ENCODE data around the gene APPL1. TPM values are rescaled to one million over a fixed set of nuclear protein-coding genes. Genes with fewer than 3 reads are reported as not detected.

The APPL1 gene
- total RNA-seq, 1 experiment from 2014 or later, result 34.6 TPM

GRCh38 chr3:57261119-57261518, 33.6 kb downstream of the APPL1 start:
- Histone ChIP-seq H3K4me3 (ENCODE audit: low read length) (no peak overlapping the region), H3K27me3 (ENCODE audit: low read length) (no peaks in the 10 kb centered on the region), H3F3A (ENCODE audit: low read length, unreplicated experiment) (no peaks in the 10 kb centered on the region), H4K20me1 (ENCODE audit: low read length) (no peaks in the 10 kb centered on the region), H3K9me3 (ENCODE audit: low read length) (no peaks in the 10 kb centered on the region), H3K9ac (ENCODE audit: low read length) (no peak overlapping the region), H3K4me1 (ENCODE audit: insufficient read depth, low read length) (peaks cover 3% of the 10 kb centered on the region; the same call in 1 of the 2 replicates), H3K79me2 (ENCODE audit: low read length) (no peaks in the 10 kb centered on the region), H2AFZ (ENCODE audit: low read length) (no peak overlapping the region), H3K4me2 (ENCODE audit: low read length) (no peak overlapping the region), H3K36me3 (ENCODE audit: low read depth, low read length) (peaks cover 52% of the 10 kb centered on the region), H3K27ac (ENCODE audit: low read length) (no peak overlapping the region), H3K9me2 (replicated peaks; ENCODE audit: low read length) (no peaks in the 10 kb centered on the region)
- BruUV-seq (replicated peaks), result no TSS peak
- CTCF ChIA-PET, result no interaction called here
- no peak for ATAC-seq
- intact Hi-C loops (cut with micrococcal nuclease), result no loop called here
- no peak for DNase-seq
- no peak for TF ChIP-seq EZH2phosphoT487 (IDR thresholded peaks at IDR 0.05; ENCODE audit: borderline replicate concordance, low read length)
- no peak for TF ChIP-seq EZH2 (IDR thresholded peaks at IDR 0.05; ENCODE audit: low read length, unreplicated experiment)
- TF ChIP-seq CTCF (conservative IDR thresholded peaks at IDR 0.05; ENCODE audit: low read depth, low read length), result no peak
- POLR2A ChIA-PET (ENCODE audit: unreplicated experiment), result no interaction called here

GRCh38 chr3:57261929-57262328, 34.4 kb downstream of the APPL1 start:
- ChIA-PET CTCF (no interaction called here), POLR2A (ENCODE audit: unreplicated experiment) (no interaction called here)
- Histone ChIP-seq H3K9ac (ENCODE audit: low read length) (no peak overlapping the region), H3K4me3 (ENCODE audit: low read length) (no peak overlapping the region), H3K9me3 (ENCODE audit: low read length) (no peaks in the 10 kb centered on the region), H3K79me2 (ENCODE audit: low read length) (no peaks in the 10 kb centered on the region), H3K4me1 (ENCODE audit: insufficient read depth, low read length) (peaks cover 3% of the 10 kb centered on the region; the same call in 1 of the 2 replicates), H3K27me3 (ENCODE audit: low read length) (no peaks in the 10 kb centered on the region), H4K20me1 (ENCODE audit: low read length) (no peaks in the 10 kb centered on the region), H3K4me2 (ENCODE audit: low read length) (no peak overlapping the region), H3F3A (ENCODE audit: low read length, unreplicated experiment) (no peaks in the 10 kb centered on the region), H3K27ac (ENCODE audit: low read length) (no peak overlapping the region), H3K9me2 (replicated peaks; ENCODE audit: low read length) (no peaks in the 10 kb centered on the region), H2AFZ (ENCODE audit: low read length) (no peak overlapping the region), H3K36me3 (ENCODE audit: low read depth, low read length) (peaks cover 55% of the 10 kb centered on the region)
- no peak for ATAC-seq
- DNase-seq, result no peak
- BruUV-seq (replicated peaks), result no TSS peak
- no peak for TF ChIP-seq EZH2 (IDR thresholded peaks at IDR 0.05; ENCODE audit: low read length, unreplicated experiment)
- TF ChIP-seq CTCF (conservative IDR thresholded peaks at IDR 0.05; ENCODE audit: low read depth, low read length), result no peak
- TF ChIP-seq EZH2phosphoT487 (IDR thresholded peaks at IDR 0.05; ENCODE audit: borderline replicate concordance, low read length), result no peak
- intact Hi-C loops (cut with micrococcal nuclease), result no loop called here

GRCh38 chr3:57268416-57268815, 40.9 kb downstream of the APPL1 start:
- BruUV-seq (replicated peaks), result no TSS peak

More at GRCh38 chr3:57268416-57268815, 40.9 kb downstream of the APPL1 start:
- ATAC-seq (no peak), DNase-seq (no peak)
- Histone ChIP-seq H3K4me2 (ENCODE audit: low read length) (no peak overlapping the region), H3K9me3 (ENCODE audit: low read length) (no peaks in the 10 kb centered on the region), H4K20me1 (ENCODE audit: low read length) (no peaks in the 10 kb centered on the region), H3K27me3 (ENCODE audit: low read length) (no peaks in the 10 kb centered on the region), H3F3A (ENCODE audit: low read length, unreplicated experiment) (no peaks in the 10 kb centered on the region), H3K4me1 (ENCODE audit: insufficient read depth, low read length) (no peaks in the 10 kb centered on the region), H2AFZ (ENCODE audit: low read length) (no peak overlapping the region), H3K79me2 (ENCODE audit: low read length) (no peaks in the 10 kb centered on the region), H3K27ac (ENCODE audit: low read length) (no peak overlapping the region), H3K9me2 (replicated peaks; ENCODE audit: low read length) (no peaks in the 10 kb centered on the region), H3K9ac (ENCODE audit: low read length) (no peak overlapping the region), H3K36me3 (ENCODE audit: low read depth, low read length) (peaks cover 43% of the 10 kb centered on the region), H3K4me3 (ENCODE audit: low read length) (no peak overlapping the region)
- ChIA-PET POLR2A (ENCODE audit: unreplicated experiment) (no interaction called here), CTCF (no interaction called here)
- intact Hi-C loops (cut with micrococcal nuclease), result no loop called here
- TF ChIP-seq EZH2 (IDR thresholded peaks at IDR 0.05; ENCODE audit: low read length, unreplicated experiment) (no peak), EZH2phosphoT487 (IDR thresholded peaks at IDR 0.05; ENCODE audit: borderline replicate concordance, low read length) (no peak), CTCF (conservative IDR thresholded peaks at IDR 0.05; ENCODE audit: low read depth, low read length) (no peak)

Measured in PC-3 (cell line).